EL (cell line): ENCODE results near the gene ADAMTS12.

Experiments
- DNase-seq: peaks from one replicate; pipeline ENCODE4 v3.0.0-alpha.2; 2016

Gene ADAMTS12

DNA sequence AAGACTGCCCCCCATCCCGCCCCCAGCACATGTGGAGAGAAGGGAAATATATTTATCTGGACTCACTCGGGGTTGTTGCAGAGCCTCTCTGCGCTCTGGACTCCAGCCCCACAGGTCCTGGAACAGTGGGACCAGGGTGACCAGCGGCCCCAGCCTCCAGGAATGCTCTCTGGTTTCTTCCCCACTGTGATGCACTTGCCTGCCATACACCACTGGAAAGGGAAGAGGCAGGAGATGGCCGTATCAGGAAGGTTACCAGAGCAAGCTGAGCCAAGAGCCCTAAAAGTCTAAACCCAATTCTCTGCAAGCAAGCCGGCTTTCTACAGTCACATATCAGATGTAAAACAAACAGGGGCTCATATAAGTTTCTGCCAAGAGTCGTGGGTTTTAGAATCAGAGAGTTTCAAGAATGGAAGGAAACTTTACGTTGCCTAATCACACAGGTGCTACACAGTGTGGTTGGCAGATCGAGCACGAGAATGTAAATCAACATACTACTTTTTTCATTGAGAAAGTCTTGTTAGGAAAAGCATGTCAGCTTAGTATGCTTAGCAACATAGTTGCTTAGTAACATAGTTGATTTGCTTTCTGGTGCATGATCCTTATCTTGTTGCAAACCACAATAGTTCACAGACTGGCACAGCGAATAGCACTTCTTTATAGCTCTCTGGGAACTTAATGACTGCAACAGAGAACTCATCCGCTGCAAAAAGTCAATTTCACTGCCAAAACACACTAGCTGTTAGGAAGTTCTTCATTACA, 249.9 kb downstream of the ADAMTS12 start:
- peak; percentile 18 for DNase-seq

DNA sequence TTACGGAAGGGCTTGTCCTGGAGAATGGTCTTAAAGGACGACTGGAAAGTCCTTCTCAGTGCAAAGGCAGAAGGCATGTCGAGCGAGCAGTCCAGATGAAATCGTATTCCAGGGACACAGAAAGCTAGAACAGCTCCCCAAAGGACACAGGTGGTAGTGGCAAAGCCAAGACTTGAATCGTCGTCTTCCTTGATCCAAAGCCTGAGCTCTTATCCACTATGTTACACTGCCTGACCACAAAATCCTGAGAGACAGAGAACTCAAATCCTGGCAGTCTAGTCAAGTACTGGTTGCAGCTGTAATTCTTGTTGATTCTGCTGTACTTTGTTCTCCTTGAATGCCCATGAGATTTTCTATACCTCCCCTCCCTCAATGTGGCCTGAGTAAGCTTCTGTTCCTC, 252.3 kb downstream of the ADAMTS12 start:
- no peak for DNase-seq

DNA sequence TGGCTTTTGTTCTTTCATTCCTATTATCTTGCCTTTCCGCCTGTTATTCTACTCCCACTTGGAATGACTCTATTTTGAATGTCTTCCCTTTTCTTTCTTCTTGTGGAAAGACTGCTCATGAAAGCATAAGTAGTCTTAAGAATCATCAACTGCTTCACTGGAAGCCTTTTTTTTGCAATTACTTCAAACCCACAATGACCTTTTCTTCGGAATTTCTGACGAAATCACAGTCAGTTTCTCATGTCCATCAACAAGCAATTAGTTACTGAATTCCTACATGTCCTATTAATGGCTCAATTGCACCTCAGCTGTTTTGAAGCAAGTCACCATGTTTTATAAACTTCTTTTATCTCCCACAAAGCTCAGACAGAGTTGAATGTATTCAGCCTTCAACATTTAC, 254.8 kb downstream of the ADAMTS12 start:
- no peak for DNase-seq

DNA sequence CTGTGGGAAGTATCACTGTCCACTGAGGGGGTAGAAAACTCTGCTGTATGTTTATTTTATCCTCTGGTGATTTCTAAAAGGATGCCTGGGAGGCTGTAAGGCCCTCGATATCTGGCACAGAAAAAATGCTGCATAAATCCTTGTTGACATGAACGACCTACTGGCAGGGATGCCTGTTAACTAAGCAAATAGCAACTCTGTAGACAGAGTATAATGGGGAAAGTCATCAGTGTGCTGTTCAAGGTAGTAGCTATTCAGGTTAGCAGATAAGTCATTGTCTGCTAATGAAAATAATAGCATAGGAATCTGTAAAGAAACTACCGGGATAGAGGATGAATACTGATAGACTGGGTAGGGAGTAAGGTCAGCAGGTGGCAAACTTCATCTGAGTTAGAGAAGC, 256.2 kb downstream of the ADAMTS12 start:
- no peak for DNase-seq

DNA sequence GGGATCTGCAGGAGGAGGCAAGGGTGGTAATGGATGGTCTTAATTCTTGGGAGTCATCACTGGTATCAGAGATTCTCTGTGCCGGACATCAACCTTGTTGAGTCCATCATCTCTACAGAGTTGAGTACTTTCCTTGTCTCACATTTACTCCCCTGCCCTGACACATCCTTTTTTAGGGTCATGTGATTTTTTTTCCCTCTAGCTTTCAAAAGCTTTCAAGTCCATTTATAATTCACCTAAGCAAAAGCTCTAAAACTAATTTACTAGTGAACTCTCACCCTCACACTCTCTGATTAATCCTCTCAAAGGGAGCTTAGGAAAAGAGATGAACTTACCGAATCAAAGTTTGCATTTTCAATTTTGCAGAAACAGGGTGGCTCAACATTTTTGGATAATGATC, 258.1 kb downstream of the ADAMTS12 start:
- DNase-seq: no peak

DNA sequence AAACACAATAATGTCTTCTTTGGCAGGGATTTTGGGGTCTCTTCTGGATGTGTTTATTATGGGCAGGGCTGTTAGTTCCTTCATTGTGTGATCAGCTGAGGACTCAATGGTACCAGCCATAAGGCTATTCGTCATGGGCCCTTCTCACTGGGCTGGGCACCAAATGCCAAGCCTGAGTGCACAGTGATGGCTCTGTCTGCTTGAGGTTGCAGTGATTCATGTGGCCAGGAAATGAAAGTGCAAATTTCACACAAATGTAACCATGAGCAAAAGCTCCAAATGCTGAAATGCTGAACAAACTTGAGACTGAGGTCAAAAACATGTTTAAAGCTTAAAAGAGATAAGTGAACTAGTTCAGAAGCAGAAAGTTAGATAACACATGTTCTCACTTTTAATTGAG, 260.0 kb downstream of the ADAMTS12 start:
- peak; percentile 6 for DNase-seq

DNA sequence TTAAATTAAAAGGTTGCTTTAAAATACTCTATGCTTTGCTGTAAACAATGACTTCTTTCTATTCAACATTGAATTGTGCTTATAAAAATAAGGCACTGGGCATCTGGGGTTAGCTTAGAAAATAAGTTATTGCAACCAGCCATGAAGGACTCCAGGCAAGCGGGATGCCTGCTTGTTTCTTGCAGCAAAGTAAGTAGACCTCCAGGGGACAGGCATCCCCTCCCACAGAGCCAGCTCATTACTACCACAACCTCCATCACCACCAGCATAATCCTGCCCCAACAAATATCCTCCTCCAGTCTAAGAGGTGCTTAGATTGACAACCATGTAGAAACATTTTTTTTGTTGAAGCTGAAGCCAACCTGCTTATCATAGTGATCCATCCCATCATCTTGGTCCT, 260.7 kb downstream of the ADAMTS12 start:
- no peak for DNase-seq

DNA sequence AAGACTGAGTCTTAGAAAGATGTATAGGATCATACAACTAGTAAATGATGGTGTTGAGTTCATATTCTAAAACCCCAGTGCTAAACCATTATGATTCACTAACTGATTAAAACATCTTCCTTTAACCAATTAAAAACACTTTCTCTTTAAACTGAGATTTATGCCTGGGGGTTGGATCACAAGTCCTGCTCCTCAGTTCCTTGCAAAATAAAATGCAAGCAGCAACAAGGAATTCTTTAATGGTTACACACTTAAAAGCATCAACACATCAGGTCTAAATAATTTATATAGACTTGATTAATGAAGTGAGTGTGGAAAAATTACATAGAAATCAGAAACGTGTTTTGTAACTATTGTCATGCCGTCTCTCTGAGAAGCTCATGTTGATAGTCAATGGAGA, 261.8 kb downstream of the ADAMTS12 start:
- DNase-seq: no peak

DNA sequence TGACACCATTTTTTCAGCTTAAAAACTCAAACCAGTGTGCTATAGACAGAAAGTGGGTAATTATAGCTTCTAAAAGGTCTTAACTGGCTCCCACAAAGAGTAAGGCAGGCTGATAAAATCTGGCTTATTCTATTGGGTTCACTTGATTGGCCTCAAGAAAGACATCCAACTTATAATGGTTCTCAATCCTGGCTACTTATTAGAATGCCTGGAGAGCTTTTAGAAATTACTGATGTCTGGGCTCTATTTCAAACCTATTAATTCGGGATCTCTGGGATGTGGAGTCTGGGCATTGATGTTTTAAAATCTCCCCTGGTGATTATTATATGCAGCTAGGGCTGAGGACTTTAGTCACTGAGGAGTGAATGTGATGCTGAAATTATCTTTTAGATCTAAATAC, 263.0 kb downstream of the ADAMTS12 start:
- no peak for DNase-seq

DNA sequence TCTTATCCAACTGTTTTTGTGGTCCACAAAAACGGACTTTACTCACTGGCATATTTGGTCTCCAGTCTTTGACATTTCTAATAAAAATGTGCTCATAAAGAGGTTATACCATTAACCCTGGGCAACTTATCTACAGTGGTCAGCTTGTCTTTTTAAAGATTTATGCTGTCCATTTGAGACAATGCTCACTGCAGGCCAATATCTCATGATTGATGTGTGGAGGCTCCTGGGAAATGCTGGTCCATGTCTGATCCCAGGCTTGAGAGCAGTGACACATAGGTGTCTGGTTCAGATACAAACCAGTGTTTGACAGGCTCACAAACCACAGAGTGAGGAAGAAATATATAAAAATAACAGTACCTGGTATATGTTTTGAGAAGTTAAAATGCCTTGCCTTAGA, 270.3 kb downstream of the ADAMTS12 start:
- DNase-seq: no peak

DNA sequence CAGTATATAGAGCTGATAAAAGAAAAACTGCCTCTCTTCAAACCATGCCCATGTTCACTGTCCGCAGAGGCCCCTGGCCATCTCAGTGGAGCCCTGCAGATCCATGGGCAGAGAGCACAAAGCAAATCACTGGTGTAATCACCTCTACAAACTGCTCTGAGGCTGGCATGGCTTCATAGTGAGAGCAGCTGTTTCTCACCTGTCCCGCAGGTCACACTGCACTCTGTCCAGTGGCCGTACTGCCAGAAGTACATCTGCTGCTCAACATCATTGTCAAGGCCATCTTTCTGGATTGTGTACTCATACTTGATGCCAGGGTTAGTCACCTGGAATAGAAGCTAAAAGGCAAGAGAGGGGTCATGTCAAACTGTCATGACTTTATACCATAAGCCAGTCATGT, 277.8 kb downstream of the ADAMTS12 start:
- no peak for DNase-seq

DNA sequence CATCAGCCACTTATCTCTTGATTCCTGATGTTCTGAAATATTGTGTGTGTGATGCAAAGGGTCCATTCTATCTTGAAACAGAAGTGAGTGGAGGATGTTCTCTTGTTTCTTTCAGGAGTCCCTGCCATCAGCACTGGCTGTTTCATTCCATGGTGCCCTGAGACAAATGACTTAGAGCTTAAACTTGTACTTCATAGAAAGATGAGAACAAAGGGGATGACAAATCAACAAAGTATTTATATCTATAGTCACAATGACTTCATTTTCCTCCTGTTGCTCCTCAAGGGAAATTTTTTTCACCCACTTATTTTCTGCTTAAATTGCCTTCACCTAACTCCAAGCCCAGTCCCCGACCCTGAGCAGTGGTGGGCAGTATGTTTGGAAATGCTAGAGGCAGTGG, 279.4 kb downstream of the ADAMTS12 start:
- DNase-seq: peak; percentile 85

DNA sequence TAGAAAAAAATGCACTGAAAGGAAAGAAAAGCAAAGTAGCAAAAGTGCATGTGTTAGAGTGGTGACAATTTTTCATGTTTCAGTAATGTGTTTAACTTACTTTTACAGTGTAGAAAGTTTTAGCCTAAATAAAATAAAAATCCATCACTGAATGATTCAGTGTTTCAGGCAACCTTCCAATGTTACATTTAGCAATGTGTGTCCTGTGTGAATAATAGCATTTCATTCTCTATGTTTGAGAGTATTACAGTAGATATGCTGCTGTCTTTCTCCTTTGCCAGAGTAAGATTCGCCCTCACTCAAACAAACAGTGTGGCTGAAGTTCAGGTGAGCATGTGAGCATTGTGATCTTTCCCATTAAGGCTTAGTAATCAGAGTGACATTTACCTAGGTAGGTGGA, 279.9 kb downstream of the ADAMTS12 start:
- DNase-seq: peak; percentile 73

DNA sequence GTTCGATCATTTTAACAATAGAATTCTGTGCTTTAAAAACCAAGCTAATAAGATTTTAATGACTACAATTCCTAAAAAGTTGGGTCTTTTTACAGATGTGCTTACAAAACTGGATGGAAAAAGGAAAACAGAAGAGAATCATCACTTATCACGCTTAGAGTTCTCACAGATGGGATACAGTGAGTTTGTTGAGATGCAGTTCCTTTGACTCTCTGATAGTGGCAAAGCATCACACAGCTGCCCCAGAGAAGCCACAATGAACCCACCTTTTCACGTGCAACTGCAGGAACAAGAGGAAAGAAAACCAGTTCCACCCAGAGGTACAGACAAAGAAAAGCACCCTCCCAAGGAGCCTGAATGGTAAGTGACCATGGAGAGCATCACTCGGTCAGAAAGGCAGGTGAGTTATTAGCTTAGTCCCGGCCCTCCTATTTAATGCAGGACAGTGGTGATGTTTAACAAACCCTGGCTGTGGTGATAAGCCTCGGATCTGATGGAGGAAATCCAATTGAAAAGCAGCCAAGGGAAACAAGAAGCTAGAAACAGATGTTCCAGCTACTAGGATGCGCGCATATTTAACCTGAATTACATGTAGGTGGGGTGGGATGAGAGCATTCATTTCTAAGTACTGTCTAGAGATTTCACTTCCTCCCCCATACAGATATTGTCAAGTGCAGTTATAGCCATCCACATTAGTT, 283.3 kb downstream of the ADAMTS12 start:
- DNase-seq: no peak

DNA sequence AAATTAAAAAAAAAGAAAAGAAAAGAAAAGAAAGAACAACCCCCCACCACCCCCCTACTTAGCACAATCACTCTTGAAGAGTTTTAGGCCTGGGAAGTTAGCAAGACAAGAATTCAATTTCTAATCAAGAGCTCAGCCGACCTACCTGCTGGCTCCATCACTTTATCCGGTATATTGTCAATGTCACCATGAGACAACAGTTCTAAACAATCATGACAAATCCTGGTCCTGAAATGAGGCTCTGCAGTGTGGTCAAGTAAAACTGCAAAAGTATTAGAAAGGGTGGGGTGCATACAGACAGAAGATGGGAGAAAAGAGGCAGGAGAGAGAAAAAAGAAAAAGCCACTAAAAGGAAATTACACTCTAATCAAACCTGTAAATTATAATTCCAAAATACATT, 287.3 kb downstream of the ADAMTS12 start:
- no peak for DNase-seq

DNA sequence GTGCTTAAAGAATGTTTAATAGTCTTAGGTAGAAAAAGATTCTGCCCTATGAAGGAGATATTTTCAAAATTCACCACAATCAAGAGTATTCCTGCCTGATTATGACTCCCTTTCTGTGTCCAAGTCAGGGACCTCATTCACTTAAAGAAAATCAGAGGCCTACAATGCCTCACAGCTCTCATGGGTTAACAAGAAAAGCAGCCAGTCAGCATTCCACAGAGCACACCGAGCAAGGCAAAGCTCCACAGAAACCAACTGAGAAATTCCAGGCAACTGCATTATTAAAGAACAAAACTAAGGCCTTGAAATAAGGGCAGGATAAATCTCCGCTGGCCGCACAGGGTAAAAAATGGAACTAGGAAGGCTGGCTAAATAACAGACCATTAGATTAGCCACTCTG, 289.9 kb downstream of the ADAMTS12 start:
- no peak for DNase-seq

DNA sequence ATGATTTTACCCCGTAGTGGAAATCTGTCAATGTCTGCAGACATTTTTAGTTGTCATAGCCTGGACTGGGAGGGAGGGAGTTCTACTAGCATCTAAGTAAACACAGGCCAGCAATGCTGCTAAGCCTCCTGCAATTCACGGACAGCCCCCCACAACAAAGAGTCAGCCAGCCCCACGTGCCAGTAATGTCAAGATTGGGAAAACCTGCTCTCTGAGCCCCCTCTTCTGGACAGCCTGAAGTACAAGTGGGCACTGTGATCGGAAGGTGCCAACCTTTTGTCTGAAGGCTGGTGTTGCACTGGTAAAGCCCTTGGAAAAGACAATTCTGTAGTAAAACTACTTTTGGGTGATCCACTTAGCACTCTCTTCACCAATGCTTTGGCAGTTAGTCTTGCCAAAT, 296.5 kb downstream of the ADAMTS12 start:
- DNase-seq: no peak

DNA sequence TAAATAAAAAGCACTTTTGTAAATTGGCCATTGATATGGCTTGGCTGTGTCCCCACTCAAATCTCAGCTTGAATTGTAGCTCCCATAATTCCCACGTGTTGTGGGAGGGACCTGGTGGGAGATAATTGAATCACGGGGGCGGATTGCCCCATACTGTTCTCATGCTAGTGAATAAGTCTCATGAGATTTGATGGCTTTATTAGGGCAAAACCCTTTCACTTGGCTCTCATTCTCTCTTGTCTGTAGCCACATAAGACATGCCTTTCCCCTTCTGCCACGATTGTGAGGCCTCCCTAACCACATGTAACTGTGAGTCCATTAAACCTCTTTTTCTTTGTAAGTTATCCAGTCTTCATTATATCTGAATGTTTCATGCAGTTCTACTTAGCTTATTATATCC, 297.8 kb downstream of the ADAMTS12 start:
- DNase-seq: no peak

DNA sequence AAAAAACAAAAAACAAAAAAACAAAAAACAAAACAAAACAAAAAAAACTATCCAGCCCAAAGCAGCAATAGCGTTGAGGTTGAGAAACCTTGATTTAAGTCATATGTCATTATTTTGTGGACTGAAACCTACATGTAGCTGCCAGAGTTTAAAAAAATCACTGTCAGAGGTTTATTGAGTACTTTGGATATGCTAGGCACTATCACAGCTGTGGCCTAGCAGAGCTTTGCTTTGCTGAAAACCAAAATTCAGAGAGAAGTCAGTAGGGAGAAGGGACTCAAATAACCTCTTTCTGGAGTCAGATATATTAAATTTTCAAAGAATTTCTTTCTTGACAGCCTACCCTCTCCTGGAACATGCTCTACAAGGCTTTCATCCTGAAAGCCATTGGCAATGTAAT, 299.5 kb downstream of the ADAMTS12 start:
- DNase-seq: no peak

DNA sequence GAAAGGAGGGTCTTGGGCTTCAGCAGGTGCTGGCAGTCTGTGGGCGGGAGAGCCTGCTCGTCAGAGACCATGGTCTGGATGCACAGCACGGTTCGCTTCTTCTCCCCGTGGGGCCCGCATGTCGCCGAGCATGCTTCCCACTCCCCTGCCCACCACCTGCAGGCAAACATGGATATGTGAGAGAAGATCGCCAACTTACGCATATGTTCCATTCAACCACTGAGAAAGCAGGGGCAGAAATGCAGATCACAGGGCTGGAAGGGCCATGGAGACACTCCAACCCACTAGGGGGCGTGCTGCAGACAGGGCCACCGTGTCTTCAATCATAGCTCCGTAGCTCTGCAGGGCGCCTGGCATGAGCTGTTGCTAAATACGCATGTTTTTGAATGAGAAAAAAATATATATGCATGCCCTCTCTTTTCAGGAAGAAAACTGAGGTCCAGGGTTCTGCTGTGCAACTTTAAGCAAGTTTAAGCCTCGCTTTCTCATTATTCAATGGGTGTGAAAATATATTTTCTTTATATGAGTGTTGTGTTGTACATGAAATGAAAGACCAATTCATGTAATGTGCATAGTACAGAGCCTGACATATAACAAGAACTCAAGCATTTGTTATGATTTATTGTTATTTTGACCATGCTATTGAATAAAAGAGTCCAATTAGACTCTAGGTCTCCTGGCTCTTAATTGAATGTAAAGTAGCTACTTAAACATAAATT, 303.0 kb downstream of the ADAMTS12 start:
- peak; percentile 13 for DNase-seq

DNA sequence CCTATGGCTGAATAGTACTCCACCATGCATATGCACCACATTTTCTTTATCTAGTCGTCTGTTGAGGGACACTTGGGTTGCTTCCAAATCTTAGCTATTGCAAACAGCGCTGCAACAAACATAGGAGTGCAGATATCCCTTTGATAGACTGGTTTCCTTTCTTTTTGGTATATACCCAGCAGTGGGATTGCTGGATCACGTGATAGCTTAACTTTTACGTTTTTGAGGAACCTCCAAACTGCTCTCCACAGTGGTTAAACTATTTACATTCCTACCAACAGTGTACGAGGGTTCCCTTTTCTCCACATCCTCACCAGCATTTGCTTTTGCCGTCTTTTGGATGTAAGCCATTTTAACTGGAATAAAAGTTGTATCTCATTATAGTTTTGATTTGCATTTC, 308.5 kb downstream of the ADAMTS12 start:
- no peak for DNase-seq

DNA sequence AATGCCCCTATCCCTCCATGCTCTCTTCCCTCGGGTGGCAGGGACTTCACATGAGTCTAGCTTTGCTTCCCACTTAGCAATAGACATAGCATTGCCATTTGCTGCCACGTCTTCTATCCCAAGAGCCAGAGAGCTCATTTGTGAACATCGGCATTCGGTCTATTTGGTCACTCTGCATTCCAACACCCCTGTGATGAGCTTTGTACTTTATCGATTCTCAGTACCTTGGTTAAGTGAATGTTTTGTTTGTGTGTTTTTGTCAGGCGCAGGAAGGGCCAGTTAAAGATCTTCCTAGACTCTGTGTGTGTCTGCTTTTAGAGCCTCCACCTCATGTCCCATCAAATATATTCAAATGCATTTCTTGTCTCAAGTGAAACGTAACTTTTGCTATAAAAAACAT, 309.4 kb downstream of the ADAMTS12 start:
- no peak for DNase-seq

DNA sequence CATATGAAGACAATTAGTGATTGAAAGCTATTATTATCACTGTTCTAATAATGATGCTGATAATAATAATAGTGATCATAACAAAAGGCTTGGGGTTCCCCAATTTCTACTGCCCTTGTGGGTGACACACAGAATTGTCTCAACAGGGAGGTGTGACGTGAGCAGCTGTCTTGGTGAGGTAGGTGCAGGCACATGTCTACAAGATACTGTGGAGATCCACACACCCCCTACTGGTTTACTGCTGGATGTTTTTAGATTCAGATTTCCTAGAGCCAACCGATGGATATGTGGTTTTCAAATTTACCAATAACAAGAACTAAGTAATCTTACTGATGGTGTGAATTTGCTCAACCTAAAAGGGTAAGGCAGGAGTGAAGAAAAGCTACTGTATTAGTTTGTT, 312.0 kb downstream of the ADAMTS12 start:
- no peak for DNase-seq

DNA sequence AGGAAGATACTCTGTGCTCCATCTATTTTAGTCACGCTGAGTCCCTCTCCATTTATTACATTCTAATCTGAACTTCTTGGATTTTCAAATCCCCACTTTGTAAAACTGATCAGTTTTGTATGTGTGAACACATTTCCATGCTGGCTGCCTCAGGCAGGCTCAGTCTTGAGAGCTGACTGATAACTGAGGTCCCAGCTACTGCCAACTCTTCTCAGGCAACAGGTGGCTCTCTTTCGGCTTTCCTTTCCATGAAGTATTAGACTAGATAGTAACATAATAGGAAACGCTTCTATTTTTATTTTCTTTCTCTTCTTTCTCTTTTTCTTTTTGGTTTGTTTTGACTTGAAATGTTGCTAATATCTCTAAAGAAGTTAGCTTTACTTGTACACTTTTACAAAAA, 312.6 kb downstream of the ADAMTS12 start:
- DNase-seq: no peak
